PC-3 (cell line): ENCODE results near the gene SPDYE1. TPM values are rescaled to one million over a fixed set of nuclear protein-coding genes. Genes with fewer than 3 reads are reported as not detected.

Experiments
- ATAC-seq: fragments of 200-7000 bp; cut with Tn5 transposase; 2 replicates; pipeline ENCODE4 v1.9.1; 2020; ENCODE audit warnings: mild to moderate bottlenecking, moderate library complexity
- BruUV-seq: library from RNA; stranded (reverse); fragments of 400-500 nt; replicated peaks from 2 replicates; lab custom pipeline; 2021; lab: Mats Ljungman, UMichigan
- CTCF ChIA-PET: fragments of 300-600 bp; sonication (Branson Sonifier 250); formaldehyde crosslinking; loops from one replicate; lab custom pipeline; 2022; ENCODE audit warnings: antibody characterized with exemption; lab: Charles Lee
- POLR2A ChIA-PET: fragments of 300-600 bp; sonication (Branson Sonifier 250); formaldehyde crosslinking; loops from one replicate; lab custom pipeline; 2022; ENCODE audit warnings: antibody characterized with exemption; ENCODE audit not compliant: unreplicated experiment; lab: Charles Lee
- DNase-seq: peaks from one replicate; pipeline ENCODE4 v3.0.0-alpha.2; 2015
- H2AFZ ChIP-seq: fragments of 300-600 bp; sonication (generic); 2 replicates; pipeline ENCODE4 v1.6.0; 2016; ENCODE audit warnings: antibody characterized with exemption, low read length
- H3F3A ChIP-seq: fragments of 300-600 bp; sonication (generic); one replicate; pipeline ENCODE4 v1.6.0; 2017; ENCODE audit warnings: antibody characterized with exemption, low read length, control low read depth, mild to moderate bottlenecking; ENCODE audit not compliant: unreplicated experiment
- H3K27ac ChIP-seq: fragments of 300-600 bp; sonication (generic); 2 replicates; pipeline ENCODE4 v1.5.1; 2016; ENCODE audit warnings: mild to moderate bottlenecking, low read length
- H3K27me3 ChIP-seq: fragments of 300-600 bp; sonication (generic); 2 replicates; pipeline ENCODE4 v1.6.1; 2016; ENCODE audit warnings: low read length, mixed read lengths
- H3K36me3 ChIP-seq: fragments of 300-600 bp; sonication (generic); 2 replicates; pipeline ENCODE4 v1.6.1; 2016; ENCODE audit warnings: low read depth, mixed run types, low read length, mixed read lengths
- H3K4me1 ChIP-seq: fragments of 300-600 bp; sonication (generic); 2 replicates; pipeline ENCODE4 v1.5.1; 2016; ENCODE audit warnings: low read length; ENCODE audit not compliant: insufficient read depth
- H3K4me2 ChIP-seq: fragments of 300-600 bp; sonication (generic); 2 replicates; pipeline ENCODE4 v1.6.0; 2016; ENCODE audit warnings: low read length
- H3K4me3 ChIP-seq: fragments of 300-600 bp; sonication (generic); 2 replicates; pipeline ENCODE4 v1.5.1; 2016; ENCODE audit warnings: mild to moderate bottlenecking, low read length, mixed read lengths
- H3K79me2 ChIP-seq: fragments of 300-600 bp; sonication (generic); 2 replicates; pipeline ENCODE4 v1.6.1; 2017; ENCODE audit warnings: low read length, mixed read lengths
- H3K9ac ChIP-seq: fragments of 300-600 bp; sonication (generic); 2 replicates; pipeline ENCODE4 v1.6.0; 2016; ENCODE audit warnings: mild to moderate bottlenecking, low read length
- H3K9me2 ChIP-seq: fragments of 300-600 bp; sonication (generic); replicated peaks from 2 replicates; pipeline ENCODE4 v1.6.1; 2016; ENCODE audit warnings: mixed run types, low read length, mixed read lengths
- H3K9me3 ChIP-seq: fragments of 300-600 bp; sonication (generic); 2 replicates; pipeline ENCODE4 v1.6.1; 2016; ENCODE audit warnings: low read length, mixed read lengths
- H4K20me1 ChIP-seq: fragments of 300-600 bp; sonication (generic); 2 replicates; pipeline ENCODE4 v1.6.1; 2016; ENCODE audit warnings: low read length, mixed read lengths
- EZH2 ChIP-seq: fragments of 300-600 bp; sonication (generic); IDR thresholded peaks from one replicate; pipeline ENCODE4 v1.6.1; 2017; ENCODE audit warnings: antibody characterized with exemption, mild to moderate bottlenecking, low read length; ENCODE audit not compliant: unreplicated experiment
- EZH2phosphoT487 ChIP-seq: fragments of 300-600 bp; sonication (generic); IDR thresholded peaks from 2 replicates; pipeline ENCODE4 v1.6.1; 2018; ENCODE audit warnings: mild to moderate bottlenecking, antibody characterized with exemption, low read length, borderline replicate concordance
- intact Hi-C: fragments of 100-400 bp; cut with micrococcal nuclease; formaldehyde crosslinking; loops from 2 replicates; pipeline ENCODE4 v1.9.0; 2023
- total RNA-seq: library from RNA; depleted of rRNA; stranded (reverse); fragments of >200 nt; gene quantifications from 2 replicates; pipeline ENCODE4 v1.2.3, GENCODE V29; 2014
- TF ChIP-seq, protein P1 (sequence below): fragments of 300-600 bp; sonication (generic); conservative IDR thresholded peaks from 2 replicates; pipeline ENCODE4 v1.5.1; 2017; ENCODE audit warnings: antibody characterized with exemption, low read depth, mild to moderate bottlenecking, low read length

Gene SPDYE1
- total RNA-seq, 1 experiment from 2014 or later: not detected

DNA sequence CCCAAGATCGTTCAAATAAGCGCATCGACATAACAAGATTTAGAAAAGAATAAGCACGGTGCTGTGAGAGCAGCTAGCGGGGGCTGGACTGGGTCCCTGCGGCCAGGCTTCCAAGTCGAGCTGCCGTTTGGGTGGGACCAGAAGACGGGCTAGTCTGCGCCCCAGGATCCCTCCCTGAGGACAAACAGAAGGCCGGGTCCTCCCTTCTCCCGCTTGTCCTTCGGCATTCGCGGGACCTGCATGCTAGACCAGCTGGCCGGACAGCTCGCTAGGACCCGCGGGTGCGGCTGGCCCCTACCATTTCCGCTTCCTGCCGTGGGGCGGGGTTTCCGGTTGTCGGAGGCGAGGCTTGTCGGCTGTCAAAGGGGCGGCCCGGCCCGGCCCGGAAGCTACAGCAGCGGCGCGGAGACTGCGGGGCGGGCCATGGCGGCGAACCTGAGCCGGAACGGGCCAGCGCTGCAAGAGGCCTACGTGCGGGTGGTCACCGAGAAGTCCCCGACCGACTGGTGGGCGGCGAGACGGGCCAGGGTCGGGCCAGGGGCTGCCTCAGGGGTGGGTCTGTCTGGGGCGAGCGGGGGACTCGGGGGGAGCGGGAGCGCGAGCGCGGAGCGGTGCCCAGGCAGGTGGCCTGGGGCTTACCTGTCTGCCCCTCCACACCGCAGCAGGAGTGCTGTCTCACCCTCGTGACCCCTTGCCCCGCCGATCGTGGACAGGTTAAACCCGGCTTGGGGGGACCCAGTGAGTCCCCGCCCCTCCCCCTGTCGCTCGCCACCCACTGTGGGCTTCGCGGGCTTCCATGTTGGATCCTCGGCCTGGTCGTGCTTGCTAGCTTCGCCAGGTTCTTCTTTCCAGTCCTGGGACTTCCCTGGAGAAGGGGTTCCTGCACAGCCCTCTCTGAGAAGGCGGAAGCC, 46.9 kb downstream of the SPDYE1 start, which contains the start of gene DBNL:
TSS of gene DBNL (plus strand) at position 388 of the 911 bp plus-strand sequence. CDS start at position 424, 36 bp downstream.
- peak; percentile 82 for ATAC-seq
- peak; percentile 87 for DNase-seq
- H4K20me1 ChIP-seq: peaks cover 10% of the 10 kb centered on the region; the same call in 1 of the 2 replicates
- BruUV-seq: no TSS peak
- H3K9me2 ChIP-seq: no peaks in the 10 kb centered on the region
- peaks cover 42% of the 10 kb centered on the region for H3K79me2 ChIP-seq
- peak within 1 kb of the TSS; percentile 64 for H3K27ac ChIP-seq
- H2AFZ ChIP-seq: peak within 1 kb of the TSS; percentile 84
- no peak for TF ChIP-seq EZH2phosphoT487
- no peak for TF ChIP-seq EZH2
- TF ChIP-seq, protein P1, sequence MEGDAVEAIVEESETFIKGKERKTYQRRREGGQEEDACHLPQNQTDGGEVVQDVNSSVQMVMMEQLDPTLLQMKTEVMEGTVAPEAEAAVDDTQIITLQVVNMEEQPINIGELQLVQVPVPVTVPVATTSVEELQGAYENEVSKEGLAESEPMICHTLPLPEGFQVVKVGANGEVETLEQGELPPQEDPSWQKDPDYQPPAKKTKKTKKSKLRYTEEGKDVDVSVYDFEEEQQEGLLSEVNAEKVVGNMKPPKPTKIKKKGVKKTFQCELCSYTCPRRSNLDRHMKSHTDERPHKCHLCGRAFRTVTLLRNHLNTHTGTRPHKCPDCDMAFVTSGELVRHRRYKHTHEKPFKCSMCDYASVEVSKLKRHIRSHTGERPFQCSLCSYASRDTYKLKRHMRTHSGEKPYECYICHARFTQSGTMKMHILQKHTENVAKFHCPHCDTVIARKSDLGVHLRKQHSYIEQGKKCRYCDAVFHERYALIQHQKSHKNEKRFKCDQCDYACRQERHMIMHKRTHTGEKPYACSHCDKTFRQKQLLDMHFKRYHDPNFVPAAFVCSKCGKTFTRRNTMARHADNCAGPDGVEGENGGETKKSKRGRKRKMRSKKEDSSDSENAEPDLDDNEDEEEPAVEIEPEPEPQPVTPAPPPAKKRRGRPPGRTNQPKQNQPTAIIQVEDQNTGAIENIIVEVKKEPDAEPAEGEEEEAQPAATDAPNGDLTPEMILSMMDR: no peak
- intact Hi-C loops: no loop called here
- H3K4me1 ChIP-seq: peaks cover 33% of the 10 kb centered on the region
- peaks cover 5% of the 10 kb centered on the region; the same call in 1 of the 2 replicates for H3K36me3 ChIP-seq
- H3K27me3 ChIP-seq: no peaks in the 10 kb centered on the region
- H3K4me2 ChIP-seq: peak within 1 kb of the TSS; percentile 91
- POLR2A ChIA-PET: no interaction called here
- H3K9me3 ChIP-seq: no peaks in the 10 kb centered on the region
- H3K4me3 ChIP-seq: peak within 1 kb of the TSS; percentile 91
- CTCF ChIA-PET: no interaction called here
- no peaks in the 10 kb centered on the region for H3F3A ChIP-seq
- peak within 1 kb of the TSS; percentile 96 for H3K9ac ChIP-seq

DNA sequence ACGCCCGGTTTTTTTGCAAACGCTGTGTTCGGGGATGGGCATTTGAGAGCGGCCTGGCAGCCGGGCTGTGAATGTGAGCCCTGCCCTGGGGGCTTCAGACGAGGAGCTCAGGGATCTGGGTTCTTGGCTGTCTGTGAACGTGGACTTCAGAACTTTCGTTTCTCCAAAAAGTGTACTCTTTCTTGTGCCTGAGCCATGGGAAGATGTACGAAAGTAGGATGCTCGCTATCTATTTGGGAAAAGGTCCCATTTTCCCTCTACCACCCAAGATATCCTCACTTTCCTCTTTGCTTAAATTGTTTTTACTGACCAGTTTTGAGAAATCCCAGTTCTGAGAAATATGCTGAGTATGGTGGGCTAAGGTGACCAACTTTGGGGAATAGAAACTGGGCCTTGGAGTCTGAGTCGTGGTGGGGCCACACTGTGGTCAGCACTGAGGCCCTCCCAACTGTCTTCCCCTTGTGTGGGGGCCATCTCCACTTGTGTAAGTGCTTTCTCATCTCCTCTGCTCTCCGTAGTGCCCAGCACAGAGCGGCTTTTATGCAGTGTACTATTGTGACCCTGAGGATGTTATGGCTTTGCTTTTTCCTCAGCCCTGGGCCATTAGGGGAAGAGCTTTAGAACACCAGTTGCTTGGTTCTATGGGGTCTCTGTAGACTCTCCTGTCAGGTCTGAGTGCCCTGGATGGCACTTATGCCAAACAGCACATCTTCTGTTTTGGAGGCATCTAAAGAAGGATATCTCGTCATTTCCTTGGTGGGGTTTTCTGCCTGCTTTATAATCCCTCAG, 47.7 kb downstream of the SPDYE1 start:
- no peaks in the 10 kb centered on the region for H3K27me3 ChIP-seq
- H2AFZ ChIP-seq: peak overlapping the region; percentile 84
- TF ChIP-seq EZH2 (no peak), EZH2phosphoT487 (no peak)
- TF ChIP-seq, protein P1: no peak
- BruUV-seq: TSS peak; percentile 39
- H3K9me3 ChIP-seq: no peaks in the 10 kb centered on the region
- H4K20me1 ChIP-seq: peaks cover 18% of the 10 kb centered on the region; the same call in 1 of the 2 replicates
- ATAC-seq (no peak), DNase-seq (no peak)
- H3K9ac ChIP-seq: peak overlapping the region; percentile 96
- peaks cover 7% of the 10 kb centered on the region; the same call in 1 of the 2 replicates for H3K36me3 ChIP-seq
- peak overlapping the region; percentile 91 for H3K4me3 ChIP-seq
- peak overlapping the region; percentile 64 for H3K27ac ChIP-seq
- H3K4me1 ChIP-seq: peaks cover 39% of the 10 kb centered on the region
- intact Hi-C loops: no loop called here
- H3K4me2 ChIP-seq: peak overlapping the region; percentile 91
- H3F3A ChIP-seq: no peaks in the 10 kb centered on the region
- POLR2A ChIA-PET: no interaction called here
- CTCF ChIA-PET: interaction anchor here (0.5 kb wide), 1 partner anchor 446 kb away, joined by 3 read pairs; no protein-coding TSS in a partner anchor
- peaks cover 50% of the 10 kb centered on the region for H3K79me2 ChIP-seq
- H3K9me2 ChIP-seq: no peaks in the 10 kb centered on the region
